Measurements from ENCODE around the gene CLDN24.

CLDN24 gene

DNA sequence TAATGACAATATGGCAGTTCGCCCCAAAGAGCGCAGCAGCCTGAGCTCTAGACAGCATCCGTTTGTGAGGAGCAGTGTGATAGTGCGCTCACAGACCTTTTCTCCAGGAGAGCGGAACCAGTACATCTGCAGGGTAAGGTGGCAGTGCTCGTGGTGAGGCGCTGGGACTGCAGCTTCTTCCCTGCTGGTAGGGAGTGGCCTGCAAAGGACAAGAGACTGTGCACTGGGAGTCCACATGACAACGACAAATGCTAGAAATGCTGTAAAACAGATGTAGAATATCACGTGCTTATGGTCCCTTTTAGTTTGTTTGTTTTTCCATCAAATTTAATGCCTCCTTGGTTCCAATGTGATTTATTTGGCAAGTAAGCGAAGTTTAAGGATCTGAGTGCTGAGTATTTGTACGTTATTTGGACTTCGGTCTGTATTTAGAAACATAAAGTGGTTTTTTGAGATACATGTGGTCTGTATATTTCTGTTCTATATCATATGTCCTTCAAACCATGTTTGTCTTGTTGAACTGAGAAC is 37.9 kb downstream of the CLDN24 start:
- DNase-seq (ENCODE audit: low read depth in 2 of 2), result no peak

DNA sequence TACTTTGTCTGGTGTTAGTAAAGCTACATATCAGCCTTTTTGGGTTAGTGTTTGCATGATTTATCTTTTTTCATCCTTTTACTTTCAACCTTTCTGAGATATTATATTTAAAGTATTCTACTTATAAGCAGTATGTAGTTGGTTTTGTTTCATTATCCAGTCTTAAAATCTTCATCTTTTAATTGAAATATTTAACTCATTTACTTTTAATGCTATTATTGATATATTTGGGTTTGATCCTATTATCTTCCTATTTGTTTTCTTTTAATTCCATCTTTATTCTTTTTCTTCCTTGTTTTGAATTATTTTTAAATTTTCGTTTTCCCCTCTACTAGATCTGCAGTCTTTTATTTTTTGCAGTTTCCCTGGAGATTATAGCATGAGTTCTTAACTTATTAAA is 46.1 kb downstream of the CLDN24 start:
- DNase-seq (ENCODE audit: low read depth in 2 of 2), result no peak

DNA sequence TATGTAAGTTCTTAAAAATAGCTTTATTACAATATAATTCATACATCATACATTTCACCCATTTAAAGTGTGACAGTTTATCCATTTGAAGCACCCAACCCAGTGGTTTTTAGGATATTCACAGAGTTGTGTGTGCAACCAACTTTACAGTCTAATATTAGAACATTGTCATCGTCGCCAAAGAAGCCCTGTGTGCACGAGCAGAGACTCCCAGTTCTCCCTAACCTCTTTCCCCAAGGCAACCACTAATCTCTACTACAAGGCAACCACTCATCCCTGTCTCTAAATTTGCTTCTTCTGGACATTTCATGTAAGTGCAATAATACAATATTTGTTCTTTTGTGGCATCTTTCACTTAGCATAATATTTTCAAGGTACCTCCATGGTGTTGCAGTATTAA is 49.8 kb downstream of the CLDN24 start:
- DNase-seq (ENCODE audit: low read depth in 2 of 2), result no peak
